Stimulated activated CD4-positive, alpha-beta T cell treated with anti-CD3 and anti-CD28 coated beads, Interleukin-1b, Interleukin-23, amount 100 ng/mL, for 1 hour (primary cell): Measurements from ENCODE around the gene ZNF585A.
"Not testable (repeated sequence)": the region's sequence is repeated elsewhere in the genome, so short reads cannot be mapped to it uniquely, and the experiment has no call there.

Source experiments
- DNase-seq, 2 donors: peaks; one replicate each; pipeline ENCODE4 v3.0.0-alpha.2; 2020; ENCODE audit warnings: low read depth in 2 of 2

Gene ZNF585A

DNA sequence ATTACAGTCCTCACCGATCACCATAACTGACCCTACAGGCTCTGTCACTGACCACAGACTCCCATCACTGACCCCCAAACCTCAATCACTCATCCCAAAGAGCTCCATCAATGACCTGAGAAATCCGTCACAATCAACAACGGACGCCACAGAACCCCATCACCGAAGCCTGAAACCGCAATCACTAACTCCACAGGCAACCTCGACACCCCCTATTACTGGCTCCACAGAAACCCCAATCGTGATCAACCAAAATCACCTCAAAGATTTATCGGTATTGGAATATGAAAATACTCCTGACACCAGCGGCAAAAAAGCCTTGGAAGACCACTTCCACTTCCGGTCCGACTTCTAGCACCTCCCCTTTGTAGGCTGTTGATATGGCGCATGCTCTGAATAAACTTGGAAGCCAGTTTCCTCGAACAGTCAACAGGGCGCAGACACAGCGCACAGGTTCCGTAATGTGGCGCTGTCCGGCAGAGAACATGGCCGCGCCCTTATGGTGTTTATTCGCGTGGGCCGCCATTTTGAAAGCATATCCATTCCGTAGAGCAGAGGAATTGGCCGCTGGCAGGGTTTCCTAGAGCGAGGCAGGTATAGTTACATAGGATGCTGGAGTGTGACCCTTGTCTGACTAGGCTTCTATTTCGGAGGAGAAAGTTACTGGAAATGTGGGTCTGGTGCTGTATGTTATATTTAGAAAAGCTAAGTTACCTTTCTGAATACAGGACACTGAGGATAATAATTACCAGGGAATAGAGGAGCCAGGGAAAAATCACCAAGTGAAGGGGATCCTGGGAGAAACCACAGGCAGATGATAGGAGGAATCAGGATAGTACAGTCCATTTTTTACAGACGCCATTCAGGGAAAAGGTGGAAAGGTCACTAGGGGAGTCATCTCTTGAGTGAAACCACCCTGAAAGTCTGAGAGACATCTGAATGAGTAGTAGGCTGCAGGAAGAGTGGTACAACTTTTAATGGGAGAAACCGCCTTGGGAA is at the start of gene ZNF585A:
ZNF585A (minus strand) TSS at position 328 of the 999 bp plus-strand sequence. CDS start 2,785 bp downstream, outside the sequence.
- peak; percentile 62 to 81 for DNase-seq

DNA sequence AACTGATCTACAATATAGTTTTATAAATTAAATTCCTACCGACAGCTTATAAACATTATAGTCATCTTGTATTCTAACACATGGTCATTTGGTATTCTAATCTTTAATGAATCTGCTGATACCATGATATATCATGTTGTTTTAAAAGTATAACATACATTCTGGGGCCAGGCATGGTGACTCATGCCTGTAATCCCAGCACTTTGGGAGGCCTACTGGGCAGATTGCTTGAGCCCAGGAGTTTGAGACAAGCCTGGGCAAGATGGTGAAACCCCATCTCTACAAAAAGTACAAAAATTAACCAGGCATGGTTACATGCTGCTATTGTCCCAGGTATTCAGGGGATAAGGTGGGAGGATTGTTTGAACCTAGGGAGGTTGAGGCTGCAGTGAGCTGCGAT is 48.6 kb upstream of the ZNF585A start:
- DNase-seq: no peak

DNA sequence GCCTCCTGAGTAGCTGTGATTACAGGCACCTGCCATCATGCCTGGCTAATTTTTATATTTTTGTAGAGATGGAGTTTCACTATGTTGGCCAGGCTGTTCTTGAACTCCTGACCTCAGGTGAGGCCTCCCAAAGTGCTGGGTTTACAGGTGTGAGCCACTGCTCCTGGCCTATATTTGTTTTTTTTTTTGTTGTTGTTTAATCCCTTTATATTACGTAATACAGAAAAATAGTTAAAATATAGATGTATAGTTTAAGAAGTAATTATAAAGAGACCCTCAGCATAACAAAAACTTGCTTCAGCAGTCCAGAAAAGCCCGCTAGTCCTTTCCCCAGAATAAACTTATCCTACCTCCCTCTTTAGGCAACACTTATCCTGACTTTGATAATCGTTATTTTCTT is 47.9 kb upstream of the ZNF585A start:
- DNase-seq: no peak

DNA sequence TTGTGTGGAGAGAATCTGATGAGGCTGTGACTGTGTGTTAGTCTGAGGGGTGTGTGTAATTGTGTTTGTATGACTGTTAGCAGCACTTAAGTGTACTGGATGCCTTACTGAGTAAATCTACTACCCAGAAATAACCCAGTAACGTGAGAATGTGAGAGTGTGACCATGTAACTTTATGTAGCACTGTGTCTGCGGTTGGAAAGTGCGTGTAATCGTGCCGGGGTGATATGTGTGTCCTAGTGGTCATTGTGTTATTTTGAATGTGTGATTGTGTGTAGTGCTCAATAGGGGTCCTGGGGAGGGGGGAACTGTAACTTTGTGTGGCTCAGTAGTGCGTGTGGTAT is 46.1 kb upstream of the ZNF585A start:
- no peak for DNase-seq

DNA sequence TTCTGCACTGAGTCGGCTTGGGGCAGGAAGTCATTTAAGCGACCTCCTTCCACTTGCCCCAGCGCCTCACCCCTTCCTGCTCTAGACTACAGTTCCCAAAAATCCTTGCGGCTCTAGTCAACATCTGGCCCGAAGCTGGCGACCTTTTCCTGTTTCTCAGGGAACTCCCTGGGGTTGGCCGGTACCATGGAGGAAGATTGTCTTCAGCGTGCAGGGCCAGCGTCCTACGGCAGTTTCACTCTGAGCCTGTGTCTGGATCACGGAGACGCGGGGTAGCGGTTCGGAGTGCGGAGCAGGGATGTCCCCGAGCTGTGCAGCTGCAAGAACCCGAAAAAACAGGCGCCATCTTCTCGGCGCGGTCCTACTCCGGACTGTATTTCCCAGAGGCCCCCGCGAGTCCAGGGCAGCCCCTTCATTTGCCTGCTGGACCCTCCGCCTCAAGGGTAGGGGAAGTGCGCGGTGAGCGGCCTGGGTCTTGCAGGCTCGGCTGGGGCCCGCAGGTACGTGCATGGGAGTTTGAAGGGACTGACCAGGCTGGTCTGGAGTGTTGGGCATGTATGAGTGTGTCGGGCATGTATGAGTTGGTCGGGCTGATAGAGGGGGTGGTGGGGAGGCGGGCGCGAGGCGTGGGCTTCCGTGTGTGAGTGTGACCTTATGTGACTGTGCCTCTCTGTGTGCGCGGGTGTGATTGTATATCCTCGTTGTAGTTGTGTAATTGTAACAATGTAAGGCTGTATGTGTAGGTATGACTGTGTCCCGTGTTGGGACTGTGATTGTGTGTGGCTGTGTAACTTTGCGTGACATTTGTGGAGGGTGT is 45.5 kb upstream of the ZNF585A start, which contains the start of gene ZNF383:
ZNF383 (plus strand) TSS at position 440 of the 817 bp plus-strand sequence. CDS start 12,240 bp downstream, outside the sequence.
- DNase-seq: peak; percentile 53 to 61

DNA sequence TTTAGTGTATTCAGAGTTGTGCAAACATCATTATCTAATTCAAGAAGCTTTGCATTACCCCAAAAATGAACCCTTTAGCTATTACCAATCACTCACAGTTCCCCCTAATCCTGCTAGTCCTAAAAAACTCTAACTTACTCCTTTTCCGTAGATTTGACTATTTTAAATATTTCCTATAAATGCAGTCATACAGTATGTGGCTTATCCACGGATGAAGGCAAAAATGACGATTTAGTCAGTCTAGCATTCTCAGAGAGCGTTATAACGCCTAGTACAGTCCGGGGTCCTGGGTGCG is 44.9 kb upstream of the ZNF585A start:
- DNase-seq: no peak

DNA sequence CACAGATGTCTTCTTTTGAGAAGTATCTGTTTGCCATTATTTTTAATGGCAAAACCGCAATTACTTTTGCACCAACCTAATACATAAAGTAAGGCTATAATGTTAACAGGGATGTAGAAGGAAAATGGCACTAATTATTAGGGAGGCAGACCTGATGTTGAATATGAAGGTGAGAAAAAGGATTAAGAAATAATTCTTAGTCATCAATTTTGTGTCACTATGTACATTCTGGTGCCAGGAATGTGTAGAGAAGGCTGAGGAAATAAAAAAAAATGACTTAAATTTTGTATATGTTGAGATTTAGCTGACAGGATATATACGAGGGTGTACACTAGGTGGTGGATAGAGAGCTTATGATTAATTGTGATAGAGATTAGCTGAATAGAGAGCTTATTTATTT is 25.3 kb upstream of the ZNF585A start:
- no peak for DNase-seq

- DNase-seq: not testable (repeated sequence)
Measured at GRCh38 chr19:37197115-37197514, 24.6 kb upstream of the ZNF585A start.

GRCh38 chr19:37195248-37195647 is 22.8 kb upstream of the ZNF585A start:
- not testable (repeated sequence) for DNase-seq

DNA sequence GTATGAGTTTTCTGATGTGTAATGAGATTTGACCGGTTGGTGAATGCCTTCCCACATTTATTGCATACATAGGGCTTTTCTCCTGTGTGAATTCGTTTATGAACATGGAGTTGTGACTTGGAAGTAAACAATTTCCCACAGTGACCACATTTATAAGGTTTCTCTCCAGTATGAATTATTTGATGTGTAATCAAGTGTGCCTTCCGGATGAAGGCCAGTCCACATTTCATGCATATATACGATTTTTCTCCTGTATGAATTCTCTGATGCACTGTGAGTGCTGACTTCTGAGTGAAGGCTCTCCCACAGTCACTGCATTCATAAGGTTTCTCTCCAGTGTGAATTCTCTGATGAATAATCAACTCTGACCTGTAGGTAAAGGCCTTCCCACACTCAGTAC is 13.6 kb upstream of the ZNF585A start:
- not testable (repeated sequence) for DNase-seq

GRCh38 chr19:37165635-37166034 is 6.9 kb downstream of the ZNF585A start:
- no peak for DNase-seq

GRCh38 chr19:37160153-37160552 is 12.3 kb downstream of the ZNF585A start:
- no peak for DNase-seq

DNA sequence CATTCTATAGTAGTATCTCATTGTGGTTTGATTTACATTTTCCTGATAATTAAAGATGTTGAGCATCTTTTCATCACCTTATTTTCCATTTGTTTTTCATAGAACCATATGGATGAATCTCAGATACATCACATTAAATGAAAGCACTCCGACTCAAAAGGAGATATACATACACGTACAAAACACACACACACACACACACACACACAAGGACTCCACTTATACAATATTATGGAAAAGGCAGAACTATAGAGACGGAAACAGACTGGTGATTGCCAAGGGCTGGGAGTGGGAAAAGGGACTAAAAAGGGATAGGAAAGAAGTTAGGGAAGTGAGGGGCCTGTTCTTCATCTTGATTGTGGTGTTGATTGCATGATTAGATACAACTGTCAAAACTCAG is 24.3 kb downstream of the ZNF585A start:
- no peak for DNase-seq

GRCh38 chr19:37136111-37136510 is 36.4 kb downstream of the ZNF585A start:
- no peak for DNase-seq

GRCh38 chr19:37128821-37129177 is 43.7 kb downstream of the ZNF585A start:
- no peak for DNase-seq

DNA sequence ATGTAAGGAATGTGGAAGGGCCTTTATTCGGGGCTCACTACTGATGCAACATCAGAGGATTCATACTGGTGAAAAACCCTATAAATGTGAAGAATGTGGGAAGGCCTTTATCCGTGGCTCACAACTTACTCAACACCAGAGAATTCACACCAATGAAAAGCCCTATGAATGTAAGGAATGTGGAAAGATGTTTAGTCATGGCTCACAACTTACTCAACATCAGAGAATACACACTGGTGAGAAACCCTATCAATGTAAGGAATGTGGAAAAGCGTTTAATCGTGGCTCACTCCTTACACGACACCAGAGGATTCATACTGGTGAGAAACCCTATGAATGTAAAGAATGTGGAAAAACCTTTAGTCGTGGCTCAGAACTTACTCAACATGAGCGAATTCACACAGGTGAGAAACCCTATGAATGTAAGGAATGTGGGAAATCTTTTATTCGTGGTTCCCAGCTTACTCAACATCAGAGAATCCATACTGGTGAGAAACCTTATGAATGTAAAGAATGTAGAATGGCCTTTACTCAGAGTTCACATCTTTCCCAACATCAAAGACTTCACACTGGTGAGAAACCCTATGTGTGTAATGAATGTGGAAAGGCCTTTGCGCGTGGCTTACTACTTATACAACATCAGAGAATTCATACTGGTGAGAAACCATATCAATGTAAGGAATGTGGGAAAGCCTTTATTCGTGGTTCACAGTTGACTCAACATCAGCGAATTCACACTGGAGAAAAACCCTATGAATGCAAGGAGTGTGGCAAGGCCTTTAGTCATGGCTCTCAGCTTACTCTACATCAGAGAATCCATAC is 44.3 kb downstream of the ZNF585A start:
- no peak for DNase-seq

DNA sequence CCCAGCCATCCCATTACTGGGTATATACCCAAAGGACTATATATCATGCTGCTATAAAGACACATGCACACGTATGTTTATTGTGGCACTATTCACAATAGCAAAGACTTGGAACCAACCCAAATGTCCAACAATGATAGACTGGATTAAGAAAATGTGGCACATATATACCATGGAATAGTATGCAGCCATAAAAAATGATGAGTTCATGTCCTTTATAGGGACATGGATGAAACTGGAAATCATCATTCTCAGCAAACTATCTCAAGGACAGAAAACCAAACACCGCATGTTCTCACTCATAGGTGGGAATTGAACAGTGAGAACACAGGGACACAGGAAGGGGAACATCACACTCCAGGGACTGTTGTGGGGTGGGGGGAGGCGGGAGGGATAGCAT is 50.4 kb downstream of the ZNF585A start:
- DNase-seq: not testable (repeated sequence)

- no peak for DNase-seq
Measured at GRCh38 chr19:37114001-37114400, 58.5 kb downstream of the ZNF585A start.

DNA sequence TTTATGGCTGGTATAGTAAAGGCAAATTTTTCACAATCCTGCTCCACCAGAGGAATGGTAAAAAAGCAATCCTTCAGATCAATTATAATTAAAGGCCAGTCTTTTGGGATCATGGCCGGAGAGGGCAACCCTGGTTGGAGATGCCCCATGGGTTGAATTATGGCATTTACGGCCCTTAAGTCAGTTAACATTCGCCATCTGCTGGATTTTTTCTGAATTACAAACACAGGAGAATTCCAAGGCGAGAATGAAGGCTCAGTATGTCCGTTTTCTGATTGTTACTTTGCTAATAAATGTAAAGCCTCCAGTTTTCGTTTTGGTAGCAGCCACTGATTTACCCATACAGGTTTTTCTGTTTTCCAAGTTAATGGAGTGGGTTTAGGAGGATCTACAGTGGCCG is 60.7 kb downstream of the ZNF585A start:
- not testable (repeated sequence) for DNase-seq

DNA sequence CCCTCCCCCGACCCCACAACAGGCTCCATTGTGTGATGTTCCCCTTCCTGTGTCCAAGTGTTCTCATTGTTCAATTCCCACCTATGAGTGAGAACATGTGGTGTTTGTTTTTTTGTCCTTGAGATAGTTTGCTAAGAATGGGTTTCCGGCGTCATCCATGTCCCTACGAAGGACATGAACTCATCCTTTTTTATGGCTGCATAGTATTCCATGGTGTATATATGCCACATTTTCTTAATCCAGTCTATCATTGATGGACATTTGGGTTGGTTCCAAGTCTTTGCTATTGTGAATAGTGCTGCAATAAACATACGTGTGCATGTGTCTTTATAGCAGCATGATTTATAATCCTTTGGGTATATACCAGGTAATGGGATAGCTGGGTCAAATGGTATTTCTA is 68.4 kb downstream of the ZNF585A start:
- DNase-seq: not testable (repeated sequence)

DNA sequence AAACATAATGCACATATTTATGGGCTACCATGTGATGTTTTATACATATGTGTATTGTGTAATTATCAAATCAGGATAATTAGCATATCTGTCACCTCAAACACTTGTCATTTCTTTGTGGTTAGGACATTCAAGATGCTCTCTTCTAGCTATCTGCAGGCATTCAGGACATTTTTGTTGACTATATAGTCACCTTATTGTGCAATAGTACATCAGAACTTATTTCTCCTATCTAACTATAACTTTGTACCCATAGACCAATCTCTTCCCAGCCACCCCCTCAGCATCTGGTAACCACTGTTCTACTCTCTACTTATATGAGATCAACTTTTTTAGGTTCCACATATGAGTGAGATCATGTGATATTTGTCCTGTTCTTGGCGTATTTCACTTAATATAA is 73.9 kb downstream of the ZNF585A start:
- DNase-seq: no peak

- no peak for DNase-seq
Measured at GRCh38 chr19:37095859-37096258, 76.6 kb downstream of the ZNF585A start.
